Sciatic nerve (tissue), 2 donors: Measurements from ENCODE around the gene CACNA1S. TPM values are rescaled to one million over a fixed set of nuclear protein-coding genes. Genes with fewer than 3 reads are reported as not detected.
A peak's percentile ranks its signal among the peaks of the same experiment; 100 is the strongest.

Experiments
- ATAC-seq: fragments of 200-7000 bp; cut with Tn5 transposase; one replicate; pipeline ENCODE4 v1.9.1; 2020; ENCODE audit warnings: mild to moderate bottlenecking, moderate library complexity
- DNase-seq: peaks from one replicate; pipeline ENCODE4 v3.0.0-alpha.2; 2020; ENCODE audit warnings: low spot score
- intact Hi-C: fragments of 100-400 bp; cut with DNase I; formaldehyde crosslinking; loops from one replicate; pipeline ENCODE4 v1.14.2; 2022
- total RNA-seq: library from RNA; stranded (reverse); fragmentation: NEBNext Ultra II Directional; extraction: Animal tissue kit (Norgen Biotek cat#: 25700); gene quantifications from one replicate; pipeline ENCODE4 v1.2.1, GENCODE V29; 2021
- donor health status: DM: no; HTN: no; CAD: no.
- donor health status: DM: no; HTN: no; CAD: no.

Gene CACNA1S
- total RNA-seq, 1 donor from 2014 or later = not detected

GRCh38 chr1:201125019-201125418, 12.8 kb upstream of the CACNA1S start:
- ATAC-seq (no peak), DNase-seq (no peak)
- intact Hi-C loops = no loop called here

GRCh38 chr1:201123866-201124265, 11.6 kb upstream of the CACNA1S start:
- no peak for ATAC-seq
- no peak for DNase-seq

GRCh38 chr1:201122321-201122957, 10.2 kb upstream of the CACNA1S start:
- intact Hi-C loops = no loop called here
- ATAC-seq (no peak), DNase-seq (no peak)

More at GRCh38 chr1:201123866-201124265, 11.6 kb upstream of the CACNA1S start:
- intact Hi-C loops = no loop called here

GRCh38 chr1:201119206-201120197, 7.3 kb upstream of the CACNA1S start:
- intact Hi-C loops = no loop called here
- ATAC-seq (peak; percentile 59), DNase-seq (no peak)

DNA sequence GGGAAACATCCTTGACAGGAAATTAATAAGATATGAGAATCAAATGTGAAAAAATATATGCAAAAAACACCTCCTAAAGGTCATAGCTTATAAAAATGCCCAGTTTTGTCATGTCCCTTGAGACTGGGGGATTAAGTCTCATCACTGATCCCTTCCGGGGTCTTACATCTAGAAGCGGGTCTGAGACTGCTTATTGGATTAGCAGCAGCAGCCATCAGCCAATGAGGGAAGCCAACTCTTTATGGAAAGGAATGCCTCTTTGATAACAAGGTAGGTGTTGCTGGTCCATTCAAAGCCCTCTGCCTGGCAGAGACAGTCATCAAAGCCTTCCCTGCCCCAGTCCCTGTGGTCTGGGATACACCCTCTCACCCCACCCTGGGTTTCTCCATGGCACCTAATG, 3.9 kb upstream of the CACNA1S start:
- ATAC-seq (no peak), DNase-seq (no peak)
- intact Hi-C loops = no loop called here

DNA sequence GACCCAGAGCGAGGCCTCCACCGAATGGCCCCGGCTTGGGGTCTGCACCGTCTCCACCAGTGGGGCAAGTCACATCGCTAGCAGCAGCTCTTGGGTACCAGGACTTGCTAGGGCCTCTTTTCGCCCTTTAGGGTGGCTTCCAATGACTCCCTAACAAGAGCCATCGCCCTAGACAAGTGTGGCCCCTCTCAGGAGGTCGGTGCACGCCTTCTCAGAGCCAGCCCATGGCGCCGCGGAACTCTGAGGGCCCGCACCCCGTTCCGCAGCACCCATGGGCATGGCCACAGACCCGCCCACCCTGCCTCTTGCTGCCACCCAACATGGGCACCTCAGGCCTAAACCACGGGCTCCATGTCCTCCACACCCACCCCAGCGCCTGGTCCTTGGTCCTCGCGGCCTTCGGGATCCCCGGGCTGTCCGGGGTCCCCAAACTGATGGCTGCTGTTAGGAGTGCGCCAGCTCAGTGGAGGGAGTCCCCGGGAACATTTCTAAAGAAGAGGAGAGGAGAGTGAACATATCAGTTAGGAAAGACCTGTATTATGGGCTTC, 3.2 kb upstream of the CACNA1S start:
- no peak for ATAC-seq
- intact Hi-C loops = no loop called here
- no peak for DNase-seq

DNA sequence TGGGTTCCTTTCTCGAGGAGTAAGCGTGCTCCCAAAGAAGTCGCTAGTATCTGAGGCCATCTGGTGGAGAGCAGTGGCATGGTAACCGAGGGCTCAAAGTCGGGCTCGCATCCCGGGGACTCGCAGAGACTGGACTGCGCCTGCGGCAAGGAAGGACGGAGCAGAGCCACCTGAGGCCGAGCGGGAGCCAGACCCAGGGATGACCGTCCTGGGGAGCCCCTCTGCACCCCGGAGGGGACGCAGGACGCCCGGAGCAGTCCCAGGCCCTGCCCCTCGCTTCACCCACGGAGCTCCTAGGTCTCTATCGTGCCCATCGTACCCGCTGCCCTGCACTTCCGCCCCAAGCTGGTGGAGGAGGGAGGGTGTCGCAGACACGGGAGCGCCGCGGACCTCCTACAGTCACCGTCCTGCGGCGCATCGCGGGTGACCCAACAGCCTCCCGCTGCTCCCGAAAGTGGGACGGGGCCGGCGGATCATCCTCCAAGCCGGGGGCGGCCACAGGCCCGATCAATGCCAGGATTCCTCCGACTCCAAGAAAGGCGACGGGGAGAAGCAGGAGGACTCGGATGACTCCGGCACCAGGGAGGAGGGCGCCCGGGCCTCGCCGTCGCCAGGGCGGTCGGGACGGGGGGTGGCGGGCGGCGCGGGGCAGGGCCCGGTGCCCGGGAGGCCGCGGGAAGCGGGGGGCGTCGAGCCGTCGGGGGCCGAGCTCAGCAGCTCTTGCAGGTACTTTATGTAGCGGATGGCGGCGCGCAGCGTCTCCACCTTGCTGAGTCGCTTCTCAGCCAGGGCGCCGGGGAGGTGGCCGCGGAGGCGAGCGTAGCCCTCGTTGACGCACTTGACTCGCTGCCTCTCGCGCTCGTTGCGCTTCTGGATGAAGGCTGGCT, 2.3 kb upstream of the CACNA1S start:
- intact Hi-C loops = loop anchor here (5.0 kb wide), 1 partner anchor 142 kb away; no protein-coding TSS in a partner anchor
- peak; percentile 95 for ATAC-seq
- peak; percentile 90 for DNase-seq

DNA sequence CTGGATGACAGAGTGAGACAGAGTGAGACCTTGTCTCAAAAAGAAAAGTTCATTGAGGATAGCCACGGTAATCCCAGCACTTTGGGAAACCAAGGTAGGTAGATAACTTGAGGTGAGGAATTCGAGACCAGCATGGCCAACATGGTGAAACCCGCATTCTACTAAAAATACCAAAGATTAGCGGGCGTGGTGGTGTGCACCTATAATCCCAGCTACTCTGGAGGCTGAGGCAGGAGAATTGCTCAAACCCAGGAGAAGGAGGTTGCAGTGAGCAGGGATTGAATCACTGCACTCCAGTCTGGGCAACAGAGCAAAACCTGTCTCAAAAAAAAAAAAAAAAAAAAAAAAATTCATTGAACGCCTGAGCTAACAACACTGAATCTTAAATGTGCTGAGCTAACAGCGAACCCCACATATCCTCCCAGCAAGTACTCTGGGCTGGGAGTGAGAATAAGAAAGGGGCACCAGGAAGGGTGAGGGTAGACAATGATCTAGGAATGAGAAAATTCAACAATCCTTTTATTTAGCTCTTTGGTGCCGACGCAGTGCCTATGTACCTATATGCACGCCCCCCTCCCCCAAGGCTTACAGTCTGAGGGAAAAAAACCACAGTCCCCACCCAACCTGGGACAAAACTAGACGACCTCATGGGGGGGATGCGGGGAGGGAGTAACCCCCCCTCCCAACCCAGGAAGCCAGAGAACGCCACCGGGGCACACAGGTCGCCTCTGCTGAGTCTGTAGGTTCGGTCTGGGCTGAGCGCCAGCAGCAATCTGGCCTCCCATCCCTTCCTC, 1.4 kb upstream of the CACNA1S start:
- no peak for ATAC-seq
- no peak for DNase-seq
- intact Hi-C loops = loop anchor here (5.0 kb wide), 1 partner anchor 141 kb away; no protein-coding TSS in a partner anchor

- intact Hi-C loops = loop anchor here (5.0 kb wide), 1 partner anchor 141 kb away; no protein-coding TSS in a partner anchor
- no peak for DNase-seq
- ATAC-seq = no peak
These were observed 700 bp upstream of the CACNA1S start for GRCh38 chr1:201112926-201113325.

DNA sequence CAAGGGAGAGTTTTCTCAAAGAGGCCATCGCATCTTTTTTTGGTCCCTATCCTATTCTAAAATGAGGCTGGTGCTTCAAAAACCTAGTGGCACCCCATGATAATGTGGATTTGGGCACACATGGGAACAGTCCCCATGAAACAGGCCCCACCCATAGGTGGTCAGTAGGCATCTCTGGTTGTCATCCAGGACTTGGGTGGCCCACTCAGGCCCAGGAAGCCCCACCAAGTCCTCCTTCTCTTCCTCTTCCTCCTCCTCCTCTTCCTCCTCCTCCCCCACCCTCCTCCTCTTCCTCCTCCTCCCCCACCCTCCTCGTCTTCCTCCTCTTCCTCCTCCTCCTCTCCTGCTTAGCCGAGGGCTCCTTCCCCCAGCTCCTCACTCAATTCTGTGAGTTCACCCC, 554 bp downstream of the CACNA1S start:
- DNase-seq (no peak), ATAC-seq (no peak)
- intact Hi-C loops = loop anchor here (5.0 kb wide), 1 partner anchor 139 kb away; no protein-coding TSS in a partner anchor

DNA sequence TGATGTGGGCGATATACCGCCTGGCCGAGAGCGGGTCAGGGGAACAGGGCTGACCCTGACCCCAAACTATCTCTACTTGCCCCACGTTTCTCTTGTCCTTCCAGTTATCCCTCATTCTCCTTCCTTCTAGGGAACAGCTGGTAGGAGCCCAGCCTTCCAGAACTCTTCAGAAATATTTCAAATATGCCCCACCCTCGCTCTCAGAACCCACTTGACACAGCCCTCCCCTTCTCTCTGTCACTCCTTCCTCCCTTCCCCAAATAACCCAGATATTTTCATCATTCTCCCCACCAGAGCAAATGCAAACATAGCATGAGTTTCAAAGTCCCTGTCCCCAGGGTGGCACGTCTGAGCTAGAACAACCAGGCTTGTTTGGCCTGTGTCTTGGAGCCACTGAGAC, 1.1 kb downstream of the CACNA1S start:
- intact Hi-C loops = loop anchor here (5.0 kb wide), 1 partner anchor 139 kb away; no protein-coding TSS in a partner anchor
- ATAC-seq = no peak
- no peak for DNase-seq

DNA sequence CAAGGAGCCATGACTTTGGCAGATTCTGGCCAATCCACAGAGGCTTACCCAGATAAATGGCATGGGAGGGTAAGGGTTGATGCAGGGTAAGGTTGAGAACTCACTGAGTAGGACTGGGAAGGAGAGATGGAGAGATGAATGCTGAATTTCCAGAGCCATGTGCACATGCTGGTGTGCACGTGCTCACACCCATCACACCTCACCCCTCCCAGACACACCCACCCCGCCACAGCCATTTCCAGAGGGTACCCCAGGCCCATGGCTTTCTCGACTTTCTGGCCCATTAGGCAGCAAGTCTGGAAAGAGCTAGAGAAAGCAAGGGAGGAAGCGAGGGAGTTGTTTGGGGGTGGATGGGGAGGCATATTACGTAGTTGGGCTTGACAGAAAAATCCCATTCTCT, 1.6 kb downstream of the CACNA1S start:
- no peak for ATAC-seq
- DNase-seq = no peak
- intact Hi-C loops = loop anchor here (5.0 kb wide), 1 partner anchor 138 kb away; no protein-coding TSS in a partner anchor

DNA sequence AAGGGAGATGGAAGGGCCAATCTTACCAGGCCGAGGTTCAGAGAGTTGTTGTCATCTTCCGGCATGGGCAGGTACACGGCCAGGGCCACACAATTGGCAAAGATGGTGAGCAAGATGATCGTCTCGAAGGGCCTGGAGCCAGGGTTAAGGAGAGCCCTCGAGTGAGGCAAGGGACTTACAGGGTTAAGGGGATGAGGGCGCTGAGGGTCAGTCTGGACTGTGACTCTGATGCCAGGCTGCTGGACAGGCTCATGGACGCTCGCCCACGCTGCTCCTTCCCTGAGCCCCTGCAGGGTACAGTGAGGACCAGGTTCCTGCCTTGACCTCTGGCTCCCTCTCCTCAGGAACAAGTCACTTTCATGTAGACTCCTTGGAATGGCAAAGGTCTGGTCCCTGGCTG, 2.1 kb downstream of the CACNA1S start:
- intact Hi-C loops = loop anchor here (5.0 kb wide), 1 partner anchor 138 kb away; no protein-coding TSS in a partner anchor
- ATAC-seq (no peak), DNase-seq (no peak)

DNA sequence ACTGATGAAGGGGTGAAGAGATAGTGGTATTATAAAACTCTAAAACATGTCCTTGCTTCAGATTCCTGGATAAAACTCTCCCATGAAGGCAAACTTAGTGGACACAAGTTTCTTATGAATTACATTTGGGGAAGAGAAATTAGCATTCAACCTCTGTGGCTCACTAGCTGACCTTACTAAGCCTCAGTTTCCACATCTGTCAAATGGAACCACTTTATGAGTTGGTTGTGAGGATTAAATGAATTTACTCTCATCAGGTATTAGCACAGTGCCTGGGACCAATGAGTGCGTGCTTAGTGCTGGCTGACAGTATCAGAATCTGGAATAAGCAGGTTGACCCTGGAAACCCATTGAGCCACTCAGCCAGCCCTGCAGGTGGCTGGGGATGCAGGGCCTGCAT, 2.6 kb downstream of the CACNA1S start:
- ATAC-seq (no peak), DNase-seq (no peak)
- intact Hi-C loops = loop anchor here (5.0 kb wide), 1 partner anchor 137 kb away; no protein-coding TSS in a partner anchor

- DNase-seq (no peak), ATAC-seq (no peak)
- intact Hi-C loops = no loop called here
These were observed 3.6 kb downstream of the CACNA1S start for GRCh38 chr1:201108614-201109013.

DNA sequence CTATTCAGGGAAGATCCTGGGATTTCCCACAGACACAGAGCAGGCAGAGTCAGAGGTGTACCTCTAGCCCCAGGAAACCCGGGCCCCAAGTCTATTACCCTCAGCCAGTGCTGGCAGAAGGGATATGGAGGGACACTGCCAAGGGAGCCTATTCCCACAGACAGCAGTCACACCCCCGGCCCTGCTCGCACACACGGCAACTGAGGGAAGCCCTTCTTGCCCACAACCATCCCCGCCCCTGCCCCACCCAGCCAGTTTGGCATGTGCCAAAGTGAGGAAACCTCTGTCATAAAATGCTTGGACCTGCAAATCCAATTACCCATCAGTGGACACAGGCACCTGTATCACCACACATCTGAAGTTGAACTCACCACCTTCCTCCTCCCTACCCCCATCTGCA, 6.5 kb downstream of the CACNA1S start:
- DNase-seq (no peak), ATAC-seq (no peak)
- intact Hi-C loops = no loop called here

- no peak for ATAC-seq
- intact Hi-C loops = no loop called here
These were observed 8.1 kb downstream of the CACNA1S start for GRCh38 chr1:201104141-201104540.

GRCh38 chr1:201103666-201104065, 8.6 kb downstream of the CACNA1S start:
- ATAC-seq = no peak
- no peak for DNase-seq
- intact Hi-C loops = no loop called here

More at GRCh38 chr1:201104141-201104540, 8.1 kb downstream of the CACNA1S start:
- no peak for DNase-seq
